ENCODE results near the gene PPFIBP1.

PPFIBP1 gene

GRCh38 chr12:27528788-27529187 is 4.8 kb downstream of the PPFIBP1 start:
- Histone ChIP-seq H3K27me3 (ENCODE audit: insufficient read depth, low read length) (no peaks in the 10 kb centered on the region), H4K20me1 (ENCODE audit: insufficient read depth, low read length) (no peaks in the 10 kb centered on the region), H3K4me1 (ENCODE audit: insufficient read depth, low read length, severe bottlenecking) (peaks cover 6% of the 10 kb centered on the region), H3K4me2 (ENCODE audit: low read length) (no peak overlapping the region), H3K9me2 (ENCODE audit: low read depth, low read length) (no peaks in the 10 kb centered on the region), H3K9me3 (ENCODE audit: low read length) (no peaks in the 10 kb centered on the region), H3K27ac (ENCODE audit: low read depth, low read length, poor library complexity, severe bottlenecking) (no peak overlapping the region), H3K9ac (ENCODE audit: low read length) (no peak overlapping the region), H3K36me3 (ENCODE audit: insufficient read depth, low read length) (no peaks in the 10 kb centered on the region), H3K4me3 (ENCODE audit: low read depth, low read length, poor library complexity, severe bottlenecking) (no peak overlapping the region), H3F3A (ENCODE audit: insufficient read depth, low read length) (no peaks in the 10 kb centered on the region), H2AFZ (ENCODE audit: low read length) (no peak overlapping the region), H3K79me2 (ENCODE audit: insufficient read depth, low read length) (no peaks in the 10 kb centered on the region)
- no peak for TF ChIP-seq EZH2 (IDR thresholded peaks at IDR 0.05; ENCODE audit: borderline replicate concordance, low read length)
- TF ChIP-seq, protein P1, sequence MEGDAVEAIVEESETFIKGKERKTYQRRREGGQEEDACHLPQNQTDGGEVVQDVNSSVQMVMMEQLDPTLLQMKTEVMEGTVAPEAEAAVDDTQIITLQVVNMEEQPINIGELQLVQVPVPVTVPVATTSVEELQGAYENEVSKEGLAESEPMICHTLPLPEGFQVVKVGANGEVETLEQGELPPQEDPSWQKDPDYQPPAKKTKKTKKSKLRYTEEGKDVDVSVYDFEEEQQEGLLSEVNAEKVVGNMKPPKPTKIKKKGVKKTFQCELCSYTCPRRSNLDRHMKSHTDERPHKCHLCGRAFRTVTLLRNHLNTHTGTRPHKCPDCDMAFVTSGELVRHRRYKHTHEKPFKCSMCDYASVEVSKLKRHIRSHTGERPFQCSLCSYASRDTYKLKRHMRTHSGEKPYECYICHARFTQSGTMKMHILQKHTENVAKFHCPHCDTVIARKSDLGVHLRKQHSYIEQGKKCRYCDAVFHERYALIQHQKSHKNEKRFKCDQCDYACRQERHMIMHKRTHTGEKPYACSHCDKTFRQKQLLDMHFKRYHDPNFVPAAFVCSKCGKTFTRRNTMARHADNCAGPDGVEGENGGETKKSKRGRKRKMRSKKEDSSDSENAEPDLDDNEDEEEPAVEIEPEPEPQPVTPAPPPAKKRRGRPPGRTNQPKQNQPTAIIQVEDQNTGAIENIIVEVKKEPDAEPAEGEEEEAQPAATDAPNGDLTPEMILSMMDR (IDR thresholded peaks at IDR 0.05; ENCODE audit: low read length) = no peak

- TF ChIP-seq, protein P1 (IDR thresholded peaks at IDR 0.05; ENCODE audit: low read length) = no peak
- TF ChIP-seq EZH2 (IDR thresholded peaks at IDR 0.05; ENCODE audit: borderline replicate concordance, low read length) = no peak
- H3K9me3 ChIP-seq (ENCODE audit: low read length) = no peaks in the 10 kb centered on the region
- H3K4me1 ChIP-seq (ENCODE audit: insufficient read depth, low read length, severe bottlenecking) = no peaks in the 10 kb centered on the region
- no peaks in the 10 kb centered on the region for H3K27me3 ChIP-seq (ENCODE audit: insufficient read depth, low read length)
- H3K4me3 ChIP-seq (ENCODE audit: low read depth, low read length, poor library complexity, severe bottlenecking) = no peak overlapping the region
- H3F3A ChIP-seq (ENCODE audit: insufficient read depth, low read length) = no peaks in the 10 kb centered on the region
- no peaks in the 10 kb centered on the region for H4K20me1 ChIP-seq (ENCODE audit: insufficient read depth, low read length)
- no peak overlapping the region for H2AFZ ChIP-seq (ENCODE audit: low read length)
- no peaks in the 10 kb centered on the region for H3K36me3 ChIP-seq (ENCODE audit: insufficient read depth, low read length)
- no peak overlapping the region for H3K4me2 ChIP-seq (ENCODE audit: low read length)
- H3K79me2 ChIP-seq (ENCODE audit: insufficient read depth, low read length) = no peaks in the 10 kb centered on the region
- no peak overlapping the region for H3K27ac ChIP-seq (ENCODE audit: low read depth, low read length, poor library complexity, severe bottlenecking)
- no peaks in the 10 kb centered on the region for H3K9me2 ChIP-seq (ENCODE audit: low read depth, low read length)
- H3K9ac ChIP-seq (ENCODE audit: low read length) = no peak overlapping the region
Observed at GRCh38 chr12:27530157-27530922, 6.3 kb downstream of the PPFIBP1 start.

DNA sequence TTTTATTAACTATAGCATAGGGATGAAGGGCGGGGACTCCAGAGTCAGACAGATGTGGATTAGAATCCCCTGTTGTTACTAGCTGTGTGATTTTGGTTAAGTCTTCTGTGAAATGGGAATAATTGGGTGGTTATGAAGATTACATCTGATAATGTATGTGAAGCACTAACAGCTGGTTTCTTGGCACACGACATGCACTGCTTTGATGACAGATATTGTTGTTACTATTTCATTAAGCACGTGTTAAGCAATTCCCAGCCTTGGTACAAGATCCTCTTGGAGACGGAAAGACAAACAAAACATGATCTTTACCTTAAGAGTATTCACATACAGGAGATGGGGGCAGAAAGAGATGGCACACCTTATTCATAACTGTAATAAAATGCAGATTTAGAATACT is 7.9 kb downstream of the PPFIBP1 start:
- Histone ChIP-seq H3K4me1 (ENCODE audit: insufficient read depth, low read length, severe bottlenecking) (no peaks in the 10 kb centered on the region), H3K4me2 (ENCODE audit: low read length) (no peak overlapping the region), H3K9me3 (ENCODE audit: low read length) (no peaks in the 10 kb centered on the region), H3K4me3 (ENCODE audit: low read depth, low read length, poor library complexity, severe bottlenecking) (no peak overlapping the region), H3F3A (ENCODE audit: insufficient read depth, low read length) (no peaks in the 10 kb centered on the region), H3K9me2 (ENCODE audit: low read depth, low read length) (no peaks in the 10 kb centered on the region), H3K27ac (ENCODE audit: low read depth, low read length, poor library complexity, severe bottlenecking) (no peak overlapping the region), H3K9ac (ENCODE audit: low read length) (no peak overlapping the region), H3K27me3 (ENCODE audit: insufficient read depth, low read length) (no peaks in the 10 kb centered on the region), H2AFZ (ENCODE audit: low read length) (no peak overlapping the region), H3K79me2 (ENCODE audit: insufficient read depth, low read length) (no peaks in the 10 kb centered on the region), H4K20me1 (ENCODE audit: insufficient read depth, low read length) (no peaks in the 10 kb centered on the region), H3K36me3 (ENCODE audit: insufficient read depth, low read length) (no peaks in the 10 kb centered on the region)
- TF ChIP-seq, protein P1 (IDR thresholded peaks at IDR 0.05; ENCODE audit: low read length) = no peak
- TF ChIP-seq EZH2 (IDR thresholded peaks at IDR 0.05; ENCODE audit: borderline replicate concordance, low read length) = no peak

All from OCI-LY1 (cell line).